Effector CD4-positive, alpha-beta T cell (primary cell): ENCODE data around the gene ACACB.
"Not testable (repeated sequence)": the region's sequence is repeated elsewhere in the genome, so short reads cannot be mapped to it uniquely, and the experiment has no call there.

Experiments
- DNase-seq: peaks from one replicate; pipeline ENCODE4 v3.0.0-alpha.2; 2020

Gene ACACB

GRCh38 chr12:109144224-109144623 is 27.8 kb downstream of the ACACB start:
- DNase-seq, result no peak

- DNase-seq, result not testable (repeated sequence)
Measured at GRCh38 chr12:109147126-109147525, 30.7 kb downstream of the ACACB start.

DNA sequence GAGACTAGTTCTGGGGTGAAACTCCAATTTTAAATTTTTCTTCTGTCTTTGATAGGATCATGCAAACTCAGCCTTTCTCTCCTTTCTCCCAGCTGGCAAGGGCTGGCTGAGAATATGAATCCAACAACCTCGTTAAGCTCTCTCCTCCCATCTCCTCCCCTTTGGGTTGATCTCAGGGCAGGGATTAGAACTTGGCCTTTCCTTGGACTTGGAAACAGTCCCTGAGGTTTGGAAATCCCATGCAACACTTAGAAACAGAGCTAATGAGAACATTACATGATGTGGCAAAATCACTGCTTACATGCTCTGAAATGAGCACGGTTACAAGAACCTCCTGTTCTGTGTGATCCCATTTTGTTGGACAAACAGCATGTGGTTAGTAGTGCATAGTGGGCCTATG is 31.6 kb downstream of the ACACB start:
- no peak for DNase-seq

- DNase-seq, result no peak
Measured at GRCh38 chr12:109150124-109150640, 33.8 kb downstream of the ACACB start.

GRCh38 chr12:109151457-109151856 is 35.1 kb downstream of the ACACB start:
- no peak for DNase-seq

- DNase-seq, result no peak
Measured at GRCh38 chr12:109153821-109154441, 37.5 kb downstream of the ACACB start.

- DNase-seq, result peak; percentile 70
Measured at GRCh38 chr12:109154451-109155438, 38.4 kb downstream of the ACACB start.

- no peak for DNase-seq
Measured at GRCh38 chr12:109156036-109156435, 39.6 kb downstream of the ACACB start.

DNA sequence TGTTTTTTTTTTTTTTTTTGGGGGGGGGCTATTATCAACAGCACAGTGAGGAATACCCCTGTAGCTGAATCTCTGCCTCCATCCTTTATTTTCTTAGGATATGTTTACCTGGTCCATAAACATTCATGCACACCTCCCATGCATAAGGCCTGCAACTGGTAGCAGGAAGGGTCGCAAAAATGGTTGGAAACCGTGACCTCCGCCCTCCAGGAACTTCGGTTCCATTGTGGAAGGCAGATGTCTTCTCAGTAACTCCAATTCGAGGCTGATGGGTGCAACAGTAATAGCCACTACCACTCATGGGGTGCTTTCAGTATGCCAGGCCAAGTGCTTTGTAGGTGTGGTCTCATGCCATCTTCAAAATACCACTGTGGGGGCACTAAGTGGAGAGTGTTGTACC is 40.2 kb downstream of the ACACB start:
- no peak for DNase-seq

DNA sequence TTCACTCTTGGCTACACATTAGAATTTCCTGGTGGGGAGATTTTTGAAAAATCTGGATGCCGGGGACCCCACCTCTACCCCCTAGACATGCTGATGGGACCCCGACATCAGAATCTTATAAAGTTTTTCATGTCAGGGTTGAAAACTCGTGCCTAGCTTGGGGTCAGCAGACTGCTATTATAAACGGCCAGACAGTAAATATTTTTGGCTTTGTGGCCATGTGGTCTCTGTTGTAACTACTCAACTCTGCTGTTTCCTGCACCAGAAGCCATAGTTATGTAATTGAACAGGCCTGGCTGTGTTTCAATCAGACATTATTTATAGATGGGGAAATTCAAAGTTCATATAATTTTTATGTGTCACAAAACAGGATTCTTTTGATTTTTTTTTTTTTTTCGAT is 41.6 kb downstream of the ACACB start:
- DNase-seq, result no peak

GRCh38 chr12:109160433-109160832 is 44.0 kb downstream of the ACACB start:
- no peak for DNase-seq

GRCh38 chr12:109160873-109161272 is 44.5 kb downstream of the ACACB start:
- no peak for DNase-seq

- no peak for DNase-seq
Measured at GRCh38 chr12:109162551-109162950, 46.2 kb downstream of the ACACB start.

GRCh38 chr12:109163167-109163566 is 46.8 kb downstream of the ACACB start:
- DNase-seq, result no peak

- no peak for DNase-seq
Measured at GRCh38 chr12:109165599-109165998, 49.2 kb downstream of the ACACB start.

- no peak for DNase-seq
Measured at GRCh38 chr12:109166371-109166770, 50.0 kb downstream of the ACACB start.

- no peak for DNase-seq
Measured at GRCh38 chr12:109167781-109168180, 51.4 kb downstream of the ACACB start.

GRCh38 chr12:109169262-109169661 is 52.9 kb downstream of the ACACB start:
- DNase-seq, result no peak

- DNase-seq, result no peak
Measured at GRCh38 chr12:109169686-109170085, 53.3 kb downstream of the ACACB start.

GRCh38 chr12:109170324-109170723 is 53.9 kb downstream of the ACACB start:
- no peak for DNase-seq

DNA sequence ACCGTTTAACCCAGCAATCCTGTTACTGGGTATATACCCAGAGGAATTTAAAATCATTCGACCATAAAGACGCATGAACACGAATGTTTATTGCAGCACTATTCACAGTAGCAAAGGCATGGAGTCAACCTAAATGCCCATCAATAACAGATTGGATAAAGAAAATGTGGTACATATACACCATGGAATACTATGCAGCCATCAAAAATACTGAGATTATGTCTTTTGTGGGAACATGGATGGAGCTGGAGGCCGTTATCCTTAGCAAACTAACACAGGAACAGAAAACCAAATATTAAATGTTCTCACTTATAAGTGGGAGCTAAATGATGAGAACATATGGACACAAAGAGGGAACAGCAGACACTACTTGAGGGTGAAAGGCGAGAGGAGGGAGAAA is 56.4 kb downstream of the ACACB start:
- not testable (repeated sequence) for DNase-seq

DNA sequence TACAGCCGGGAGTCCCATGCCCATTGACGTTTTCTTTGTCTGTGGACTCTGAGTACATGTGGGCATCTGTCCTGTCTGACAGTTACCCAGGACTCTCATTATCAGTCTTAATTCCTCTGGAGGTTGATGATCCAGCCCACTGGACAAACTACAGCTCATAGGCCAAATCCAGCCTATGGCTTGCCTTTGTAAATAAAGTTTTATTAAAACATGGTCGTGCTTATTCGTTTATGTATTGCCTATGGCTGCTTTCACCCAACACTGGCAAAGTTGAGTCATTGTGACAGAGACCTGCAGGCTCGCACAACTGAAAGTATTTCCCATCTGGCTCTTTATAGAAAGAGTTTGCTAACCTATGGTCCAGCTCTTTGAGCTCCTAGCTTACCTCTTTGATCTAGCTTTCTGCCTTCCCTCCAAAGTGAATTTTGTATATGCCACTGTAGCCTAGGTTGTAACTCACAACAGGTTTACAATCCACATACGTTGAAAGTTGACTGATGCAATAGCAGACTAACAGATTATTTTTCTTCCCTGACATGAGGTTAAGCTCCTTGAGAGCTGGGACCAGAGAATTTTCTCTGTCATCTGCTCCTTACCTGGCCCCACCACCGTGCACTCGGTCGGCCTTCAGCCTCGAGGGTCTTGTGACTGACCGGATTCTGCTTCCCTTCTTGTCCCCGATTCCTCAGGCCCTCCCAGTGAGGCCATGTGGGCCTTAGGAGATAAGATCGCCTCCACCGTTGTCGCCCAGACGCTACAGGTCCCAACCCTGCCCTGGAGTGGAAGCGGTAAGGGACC is 57.3 kb downstream of the ACACB start:
- no peak for DNase-seq

- DNase-seq, result no peak
Measured at GRCh38 chr12:109174468-109174867, 58.1 kb downstream of the ACACB start.
